ENCODE measurements around the gene FSIP2. TPM values are rescaled to one million over a fixed set of nuclear protein-coding genes. Genes with fewer than 3 reads are reported as not detected.
"Not testable (repeated sequence)": the region's sequence is repeated elsewhere in the genome, so short reads cannot be mapped to it uniquely, and the experiment has no call there.

Gene FSIP2
- polyA plus RNA-seq, 1 donor from 2014 or later: not detected

DNA sequence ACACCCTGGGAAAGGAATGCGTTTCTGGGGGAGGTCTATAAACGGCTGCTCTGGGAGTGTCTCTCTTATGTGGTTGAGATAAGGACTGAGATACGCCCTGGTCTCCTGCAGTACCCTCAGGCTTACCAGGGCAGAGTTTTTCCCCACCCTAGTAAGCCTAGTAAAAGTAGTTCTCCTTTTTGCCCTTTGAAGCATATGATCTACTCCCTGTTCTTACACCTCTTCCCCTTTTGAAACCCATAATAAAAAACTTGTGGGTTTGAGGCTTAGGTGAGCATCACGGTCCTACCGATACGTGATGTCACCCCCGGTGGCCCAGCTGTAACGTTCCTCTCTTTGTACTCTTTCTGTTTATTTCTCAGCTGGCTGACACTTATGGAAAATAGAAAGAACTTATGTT is 97.4 kb downstream of the FSIP2 start:
- H3K27me3 Mint-ChIP-seq: no peaks in the 10 kb centered on the region
- no peak overlapping the region for H3K4me3 Mint-ChIP-seq
- H3K27ac Mint-ChIP-seq: peak overlapping the region in 1 of 3 donors; percentile 31
- peaks cover 3% of the 10 kb centered on the region for H3K36me3 Mint-ChIP-seq
- no peaks in the 10 kb centered on the region for H3K4me1 Mint-ChIP-seq
- peaks cover 2 to 28% (median 10%) of the 10 kb centered on the region in 3 donors for H3K9me3 Mint-ChIP-seq

DNA sequence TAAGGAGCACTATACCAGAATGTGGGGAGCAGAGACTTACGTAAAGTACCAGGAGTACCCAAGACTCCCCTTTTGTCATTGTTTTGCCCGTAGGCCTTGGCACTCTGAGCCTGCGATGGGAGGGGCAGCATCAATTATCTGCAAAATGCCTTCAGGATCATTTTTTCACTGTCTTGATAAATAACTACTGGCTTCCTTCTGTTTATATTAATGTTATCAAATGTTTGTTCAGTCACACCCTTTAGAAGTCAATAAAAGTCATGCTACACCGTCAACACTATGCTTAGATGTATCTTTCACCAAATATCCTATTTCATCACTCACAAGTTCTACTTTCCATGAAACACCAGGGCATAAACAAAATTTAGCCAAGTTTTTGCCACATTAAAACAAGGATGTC is 116.3 kb downstream of the FSIP2 start:
- no peak overlapping the region for H3K4me3 Mint-ChIP-seq
- no peak overlapping the region for H3K27ac Mint-ChIP-seq
- H3K27me3 Mint-ChIP-seq: no peaks in the 10 kb centered on the region
- H3K9me3 Mint-ChIP-seq: peaks cover 5 to 9% (median 5%) of the 10 kb centered on the region in 3 donors
- H3K4me1 Mint-ChIP-seq: no peaks in the 10 kb centered on the region
- peaks cover 4% of the 10 kb centered on the region for H3K36me3 Mint-ChIP-seq

DNA sequence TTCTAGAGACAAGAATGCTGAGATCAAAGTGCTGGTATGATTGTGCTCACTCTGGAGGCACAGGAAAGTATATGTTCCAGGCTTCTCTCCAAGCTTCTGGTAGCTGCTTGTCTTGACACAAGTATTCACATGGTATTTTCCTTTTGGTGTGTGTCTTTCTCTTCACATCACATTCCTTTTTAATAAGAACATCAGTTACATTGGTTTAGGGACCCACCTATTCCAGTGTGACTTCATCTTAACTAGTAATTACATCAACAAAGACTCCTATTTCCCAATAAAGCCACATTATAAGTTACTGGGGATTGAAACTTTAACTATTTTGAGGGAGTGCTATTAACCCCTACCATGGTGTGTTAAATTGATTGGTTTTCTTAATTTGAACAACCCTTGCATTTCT is 119.1 kb downstream of the FSIP2 start:
- Mint-ChIP-seq H3K9me3 (peaks cover 3 to 7% (median 5%) of the 10 kb centered on the region in 3 donors), H3K4me3 (no peak overlapping the region), H3K27me3 (no peaks in the 10 kb centered on the region), H3K27ac (no peak overlapping the region), H3K4me1 (no peaks in the 10 kb centered on the region), H3K36me3 (peaks cover 4% of the 10 kb centered on the region)

DNA sequence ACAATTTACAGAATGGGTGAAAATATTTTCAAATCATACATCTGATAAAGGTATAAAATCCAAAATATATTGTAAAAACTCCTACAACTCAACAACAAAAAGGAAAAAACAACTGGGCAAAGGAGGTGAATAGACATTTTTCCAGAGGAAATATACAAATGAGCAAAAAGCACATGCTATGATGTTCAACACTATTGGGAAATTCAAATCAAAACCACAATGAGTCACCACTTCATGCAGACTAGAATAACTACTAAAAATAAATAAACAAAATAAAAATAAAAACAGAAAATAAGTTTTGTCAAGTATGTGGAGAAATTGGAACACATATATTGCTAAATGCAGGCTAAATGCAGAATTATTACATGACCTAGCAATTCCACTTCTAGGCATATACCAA is 120.9 kb downstream of the FSIP2 start:
- H3K36me3 Mint-ChIP-seq: peaks cover 4% of the 10 kb centered on the region
- H3K9me3 Mint-ChIP-seq: peaks cover 4 to 9% (median 5%) of the 10 kb centered on the region in 3 donors
- no peaks in the 10 kb centered on the region for H3K27me3 Mint-ChIP-seq
- no peak overlapping the region for H3K27ac Mint-ChIP-seq
- H3K4me1 Mint-ChIP-seq: no peaks in the 10 kb centered on the region
- H3K4me3 Mint-ChIP-seq: no peak overlapping the region

DNA sequence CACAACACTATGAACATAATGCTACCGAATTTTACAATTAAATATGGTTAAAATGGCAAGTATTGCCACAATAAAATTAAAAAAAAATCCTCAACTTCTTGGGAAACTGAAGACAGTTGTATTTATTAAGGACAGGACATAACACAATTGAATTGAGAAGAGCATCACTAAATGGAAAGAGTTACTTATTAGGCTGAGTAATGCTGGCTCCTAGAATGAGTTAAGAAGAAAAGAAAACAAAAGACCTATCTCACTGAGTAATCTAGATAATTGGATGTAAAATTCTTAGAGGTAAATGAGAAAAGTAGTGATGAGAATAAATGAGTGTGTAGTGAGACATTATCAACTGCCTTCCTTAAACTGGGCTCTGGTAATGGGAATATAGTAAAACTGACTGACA is 121.7 kb downstream of the FSIP2 start:
- H3K27me3 Mint-ChIP-seq: no peaks in the 10 kb centered on the region
- no peak overlapping the region for H3K27ac Mint-ChIP-seq
- no peaks in the 10 kb centered on the region for H3K4me1 Mint-ChIP-seq
- H3K9me3 Mint-ChIP-seq: peaks cover 3 to 6% (median 4%) of the 10 kb centered on the region in 3 donors
- H3K4me3 Mint-ChIP-seq: no peak overlapping the region
- H3K36me3 Mint-ChIP-seq: peaks cover 5% of the 10 kb centered on the region

DNA sequence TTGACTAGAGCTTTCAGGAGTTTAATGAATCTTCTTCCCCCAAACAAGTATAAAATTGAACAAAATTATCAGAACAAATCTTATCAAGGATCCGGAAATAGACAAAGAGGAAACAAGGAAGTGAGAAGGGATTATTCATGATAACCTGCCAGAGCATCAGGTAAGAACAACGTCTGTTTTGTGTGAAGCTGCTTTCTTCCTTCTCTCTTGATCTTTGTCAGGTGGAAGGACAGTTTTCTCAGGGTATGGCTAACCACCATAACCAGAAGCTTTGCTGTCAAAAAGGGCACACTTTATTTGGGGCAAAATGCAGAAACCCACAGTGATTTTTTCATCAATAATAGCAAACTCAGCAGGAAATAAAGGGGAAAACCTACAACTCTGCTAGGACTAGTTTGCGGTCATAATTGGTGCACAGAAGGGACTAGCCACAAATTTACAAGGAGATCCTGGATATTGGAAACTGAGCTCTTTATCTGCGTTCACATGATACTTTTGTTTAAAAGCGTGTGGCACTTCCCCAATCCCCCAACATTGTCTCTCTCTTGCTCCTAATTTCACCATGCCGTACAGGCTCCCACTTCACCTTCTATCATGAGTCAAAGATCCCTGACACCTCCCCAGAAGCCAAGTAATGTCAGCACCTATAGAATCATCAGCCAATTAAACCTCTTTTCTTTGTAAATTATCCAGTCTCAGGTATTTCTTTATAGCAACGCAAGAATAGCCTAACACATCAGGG is 124.2 kb downstream of the FSIP2 start:
- Mint-ChIP-seq H3K27me3 (no peaks in the 10 kb centered on the region), H3K9me3 (peaks cover 4 to 5% (median 5%) of the 10 kb centered on the region in 3 donors), H3K4me3 (no peak overlapping the region), H3K27ac (no peak overlapping the region), H3K4me1 (no peaks in the 10 kb centered on the region), H3K36me3 (peaks cover 5% of the 10 kb centered on the region)

DNA sequence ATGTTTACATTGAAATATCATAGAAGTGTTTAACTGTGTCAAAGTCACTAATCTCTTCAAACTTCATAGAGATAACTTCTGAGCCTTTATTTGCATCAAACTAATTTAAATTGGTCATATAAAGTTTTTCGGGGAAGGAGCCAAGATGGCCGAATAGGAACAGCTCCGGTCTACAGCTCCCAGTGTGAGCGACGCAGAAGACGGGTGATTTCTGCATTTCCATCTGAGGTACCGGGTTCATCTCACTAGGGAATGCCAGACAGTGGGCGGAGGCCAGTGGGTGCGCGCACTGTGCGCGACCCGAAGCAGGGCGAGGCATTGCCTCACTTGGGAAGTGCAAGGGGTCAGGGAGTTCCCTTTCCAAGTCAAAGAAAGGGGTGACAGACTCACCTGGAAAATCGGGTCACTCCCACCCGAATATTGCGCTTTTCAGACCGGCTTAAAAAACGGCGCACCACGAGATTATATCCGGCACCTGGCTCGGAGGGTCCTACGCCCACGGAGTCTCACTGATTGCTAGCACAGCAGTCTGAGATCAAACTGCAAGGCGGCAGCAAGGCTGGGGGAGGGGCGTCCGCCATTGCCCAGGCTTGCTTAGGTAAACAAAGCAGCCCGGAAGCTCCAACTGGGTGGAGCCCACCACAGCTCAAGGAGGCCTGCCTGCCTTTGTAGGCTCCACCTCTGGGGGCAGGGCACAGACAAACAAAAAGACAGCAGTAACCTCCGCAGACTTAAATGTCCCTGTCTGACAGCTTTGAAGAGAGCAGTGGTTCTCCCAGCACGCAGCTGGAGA is 126.1 kb downstream of the FSIP2 start:
- H3K36me3 Mint-ChIP-seq, H3K4me1 Mint-ChIP-seq, H3K27me3 Mint-ChIP-seq, H3K9me3 Mint-ChIP-seq, H3K4me3 Mint-ChIP-seq, H3K27ac Mint-ChIP-seq: not testable (repeated sequence)

DNA sequence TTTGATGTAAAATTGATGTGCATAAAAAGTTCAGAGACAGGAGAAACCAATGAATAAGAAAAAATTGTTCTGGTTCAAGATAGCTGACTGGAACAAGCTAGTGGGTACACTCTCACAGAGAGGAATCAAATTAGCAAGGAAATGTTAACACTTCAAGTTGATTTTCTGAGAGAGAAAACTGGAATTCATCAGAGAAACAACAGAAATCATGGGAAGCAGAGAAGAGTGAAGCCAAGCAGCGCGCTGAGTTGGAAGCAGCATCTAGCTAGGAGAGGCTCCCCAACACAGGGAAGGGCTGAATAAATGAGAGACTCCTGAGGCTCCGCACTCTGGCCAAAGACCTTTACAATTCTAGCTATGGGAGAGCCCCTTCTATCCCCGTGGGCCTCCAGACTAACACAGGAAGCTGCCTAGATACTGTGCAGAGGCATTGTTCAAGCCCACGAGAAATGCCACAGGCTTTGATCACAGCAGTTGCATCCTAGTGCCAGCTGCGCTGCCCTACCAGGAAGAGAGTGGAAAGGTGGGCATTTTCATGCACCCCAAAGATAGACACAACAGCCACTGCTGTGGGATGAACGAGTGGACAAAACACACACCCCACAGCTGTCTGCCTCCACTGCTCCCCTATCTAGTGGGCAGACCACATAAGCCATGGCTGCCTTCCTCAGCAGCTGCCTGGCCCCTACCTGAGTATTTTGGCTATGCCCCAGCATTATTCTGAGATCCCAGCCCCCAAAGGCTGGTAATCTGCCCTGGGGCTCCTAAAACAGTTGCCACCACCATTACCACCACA is 136.7 kb downstream of the FSIP2 start:
- Mint-ChIP-seq H3K27me3 (no peaks in the 10 kb centered on the region), H3K27ac (no peak overlapping the region), H3K9me3 (no peaks in the 10 kb centered on the region), H3K36me3 (no peaks in the 10 kb centered on the region), H3K4me1 (no peaks in the 10 kb centered on the region), H3K4me3 (no peak overlapping the region)

DNA sequence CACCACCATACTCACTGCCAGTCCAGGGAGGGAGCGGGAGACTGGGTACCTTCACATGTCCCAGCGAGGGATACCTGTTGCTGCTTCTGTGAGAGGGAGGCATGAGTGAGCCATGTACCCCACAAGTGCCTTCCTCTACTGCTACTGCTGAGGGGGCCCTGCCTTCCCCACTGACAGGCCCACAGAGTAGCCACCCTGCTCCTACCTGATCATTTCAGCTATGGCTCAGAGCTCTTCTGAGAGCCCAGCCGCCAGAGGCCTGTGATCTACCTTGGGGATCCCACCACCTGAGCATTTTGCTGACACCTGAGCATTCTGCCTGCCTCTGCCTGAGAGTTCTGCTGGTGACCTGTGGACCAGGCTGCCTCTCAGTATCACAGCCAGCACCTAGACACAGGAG is 137.6 kb downstream of the FSIP2 start:
- no peaks in the 10 kb centered on the region for H3K4me1 Mint-ChIP-seq
- H3K9me3 Mint-ChIP-seq: no peaks in the 10 kb centered on the region
- H3K27ac Mint-ChIP-seq: no peak overlapping the region
- no peak overlapping the region for H3K4me3 Mint-ChIP-seq
- H3K36me3 Mint-ChIP-seq: no peaks in the 10 kb centered on the region
- no peaks in the 10 kb centered on the region for H3K27me3 Mint-ChIP-seq

DNA sequence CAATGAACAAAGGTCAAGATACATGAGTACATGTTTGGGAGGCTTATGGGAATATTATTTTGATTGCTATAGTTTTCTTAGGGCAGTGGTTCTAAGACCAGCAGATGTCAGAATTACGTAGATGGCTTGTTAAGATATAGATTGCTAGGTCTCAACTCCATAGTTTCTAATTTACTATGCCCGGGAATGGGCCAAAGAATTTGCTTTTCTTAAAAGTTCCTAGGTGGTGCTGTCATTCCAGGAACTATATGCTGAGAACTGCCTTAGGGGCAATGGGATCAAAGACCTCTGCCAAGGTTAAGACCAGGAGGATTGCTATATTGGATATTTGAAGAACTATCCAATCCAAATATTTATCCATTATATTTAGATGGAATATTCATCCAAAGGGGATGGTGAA is 141.8 kb downstream of the FSIP2 start:
- no peak overlapping the region for H3K4me3 Mint-ChIP-seq
- no peak overlapping the region for H3K27ac Mint-ChIP-seq
- H3K4me1 Mint-ChIP-seq: no peaks in the 10 kb centered on the region
- peaks cover 0 to 3% (median 2%) of the 10 kb centered on the region in 3 donors for H3K9me3 Mint-ChIP-seq
- H3K27me3 Mint-ChIP-seq: no peaks in the 10 kb centered on the region
- no peaks in the 10 kb centered on the region for H3K36me3 Mint-ChIP-seq
